Fibroblast of gingiva (primary cell): ENCODE data around the gene C10orf62.

Experiments used
- DNase-seq: peaks from one replicate; pipeline ENCODE4 v3.0.0-alpha.2; 2011; ENCODE audit warnings: low read depth

C10orf62 gene

DNA sequence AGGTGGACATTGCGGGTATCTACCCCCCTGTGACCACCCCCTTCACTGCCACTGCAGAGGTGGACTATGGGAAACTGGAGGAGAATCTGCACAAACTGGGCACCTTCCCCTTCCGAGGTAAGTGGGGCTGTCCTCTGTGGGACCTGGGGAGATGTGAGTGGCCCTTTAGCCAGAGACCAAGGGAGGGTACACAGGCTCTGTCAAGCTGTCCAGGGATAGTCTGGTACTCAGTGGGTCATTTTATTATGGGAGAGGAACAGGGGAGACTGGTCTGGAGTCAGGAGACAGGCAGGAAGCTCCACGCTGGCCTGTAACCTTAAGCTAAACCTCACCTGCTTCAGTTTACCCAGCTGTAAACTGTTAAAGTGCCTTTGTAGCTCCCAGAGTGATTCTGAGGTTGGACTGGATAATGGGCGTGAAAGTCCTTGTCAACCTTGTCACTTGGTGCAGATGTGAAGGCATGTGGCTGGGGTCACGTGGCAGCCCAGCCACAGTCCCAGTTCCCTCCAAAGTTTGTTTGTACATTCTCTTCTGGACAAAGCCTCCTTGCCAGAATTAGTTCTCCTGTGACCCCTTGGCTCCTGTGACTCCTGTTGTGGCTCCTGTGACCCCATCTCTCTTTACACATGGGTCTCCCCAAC lies 4.6 kb upstream of the C10orf62 start:
- no peak for DNase-seq

- no peak for DNase-seq
Measured at GRCh38 chr10:97585439-97585811, 4.1 kb upstream of the C10orf62 start.

GRCh38 chr10:97587183-97587582 lies 2.3 kb upstream of the C10orf62 start:
- DNase-seq = no peak

- no peak for DNase-seq
Measured at GRCh38 chr10:97590082-97590747, 694 bp downstream of the C10orf62 start.

DNA sequence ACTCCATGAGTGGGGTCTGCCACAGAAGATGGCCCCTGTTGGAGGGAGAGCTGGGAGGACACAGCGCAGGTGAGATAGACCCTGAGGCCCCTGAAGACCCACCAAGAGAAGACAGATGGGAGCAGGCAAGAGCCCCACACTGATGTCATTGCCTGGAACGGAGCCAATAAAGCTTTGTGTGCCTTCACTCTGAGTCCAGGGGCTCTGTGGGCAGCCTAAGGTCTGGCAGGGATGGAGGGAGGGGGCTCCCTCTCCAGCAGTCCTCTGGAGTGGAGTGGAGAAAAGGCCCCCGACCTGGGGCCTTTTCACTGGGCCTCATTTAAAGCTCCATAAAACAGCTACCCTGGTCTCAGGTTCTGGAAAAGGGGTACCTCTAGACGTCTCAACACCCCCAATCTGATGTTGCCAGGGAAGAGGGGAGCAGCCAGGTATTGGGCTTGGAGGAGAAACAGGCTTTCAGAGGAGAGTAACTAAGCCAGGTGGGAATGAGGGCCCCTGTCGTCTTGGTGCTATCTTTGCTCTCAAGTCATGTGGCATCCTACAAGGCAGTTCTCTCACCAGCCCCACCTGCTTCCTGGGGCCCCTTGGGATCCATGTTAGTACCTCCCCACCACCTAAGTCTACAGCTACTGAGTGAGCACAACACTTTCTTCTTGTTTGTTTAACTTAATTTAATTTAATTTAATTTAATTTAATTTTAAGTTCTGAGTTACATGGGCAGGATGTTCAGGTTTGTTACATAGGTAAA lies 1.4 kb downstream of the C10orf62 start:
- no peak for DNase-seq

DNA sequence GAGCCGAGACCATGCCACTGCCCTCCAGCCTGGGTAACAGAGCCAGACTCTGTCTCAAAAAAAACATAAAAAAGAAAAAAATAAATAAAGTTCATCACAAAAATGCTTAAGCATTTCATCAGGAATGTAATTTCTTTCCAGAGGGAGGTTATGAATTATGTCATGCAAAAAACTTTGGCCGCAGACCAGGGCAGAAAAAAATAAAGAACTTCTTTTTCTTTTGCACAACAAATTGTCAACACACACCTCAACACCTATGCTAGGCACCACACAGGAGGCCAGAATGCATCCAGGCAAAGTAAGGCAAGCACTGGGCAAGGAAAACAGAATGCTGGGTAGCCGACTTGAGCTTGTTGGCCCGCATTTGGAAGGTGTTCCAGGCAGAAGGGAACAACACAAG lies 3.9 kb downstream of the C10orf62 start:
- peak; percentile 46 for DNase-seq

DNA sequence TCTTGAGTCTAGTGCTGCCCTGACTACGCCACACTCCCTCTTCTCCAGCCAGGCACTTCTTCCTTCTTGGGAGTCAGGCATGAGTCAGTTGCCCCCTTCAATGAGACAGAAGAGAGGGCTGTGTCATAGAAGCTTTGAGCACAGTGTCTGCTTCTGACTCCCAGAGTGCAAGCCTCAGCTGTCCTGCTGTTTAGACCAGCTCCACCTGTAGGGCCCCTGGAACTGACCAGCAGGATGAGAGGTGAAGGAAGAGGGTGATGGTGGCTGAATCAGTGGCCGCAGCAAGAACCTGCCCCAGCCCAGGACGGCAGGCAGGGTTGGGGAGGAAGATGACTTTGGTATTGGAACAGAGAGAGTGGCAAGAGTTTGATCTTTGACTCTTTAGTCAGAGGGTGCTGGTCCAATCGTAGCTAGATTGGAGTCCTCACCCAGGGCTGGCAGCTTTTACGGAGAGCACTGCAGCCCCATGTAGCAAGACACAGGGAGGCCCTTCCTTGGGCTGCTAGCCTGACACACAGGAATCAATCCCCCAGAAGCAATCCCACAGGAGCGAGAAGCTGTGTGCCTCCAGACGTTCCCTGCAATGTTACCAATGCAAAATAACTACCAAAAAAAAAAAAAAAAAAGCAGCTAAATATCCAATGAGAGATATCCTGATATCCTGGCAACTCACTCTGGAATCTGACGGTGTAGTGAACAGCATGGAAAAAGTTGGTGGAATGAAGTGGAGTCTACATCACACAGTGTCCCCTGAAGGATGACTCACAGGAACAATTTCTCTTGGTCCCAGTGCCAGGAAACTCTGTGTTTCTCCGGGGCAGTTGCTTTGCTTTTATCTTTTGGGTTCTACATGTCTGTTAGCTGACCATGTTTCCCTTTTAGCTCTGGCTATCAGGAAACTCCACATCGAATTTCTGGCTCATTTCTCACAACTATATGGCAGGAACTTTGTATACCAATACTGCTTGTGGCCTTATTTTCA lies 6.9 kb downstream of the C10orf62 start:
- peak; percentile 82 for DNase-seq

GRCh38 chr10:97597778-97598177 lies 8.3 kb downstream of the C10orf62 start:
- no peak for DNase-seq

DNA sequence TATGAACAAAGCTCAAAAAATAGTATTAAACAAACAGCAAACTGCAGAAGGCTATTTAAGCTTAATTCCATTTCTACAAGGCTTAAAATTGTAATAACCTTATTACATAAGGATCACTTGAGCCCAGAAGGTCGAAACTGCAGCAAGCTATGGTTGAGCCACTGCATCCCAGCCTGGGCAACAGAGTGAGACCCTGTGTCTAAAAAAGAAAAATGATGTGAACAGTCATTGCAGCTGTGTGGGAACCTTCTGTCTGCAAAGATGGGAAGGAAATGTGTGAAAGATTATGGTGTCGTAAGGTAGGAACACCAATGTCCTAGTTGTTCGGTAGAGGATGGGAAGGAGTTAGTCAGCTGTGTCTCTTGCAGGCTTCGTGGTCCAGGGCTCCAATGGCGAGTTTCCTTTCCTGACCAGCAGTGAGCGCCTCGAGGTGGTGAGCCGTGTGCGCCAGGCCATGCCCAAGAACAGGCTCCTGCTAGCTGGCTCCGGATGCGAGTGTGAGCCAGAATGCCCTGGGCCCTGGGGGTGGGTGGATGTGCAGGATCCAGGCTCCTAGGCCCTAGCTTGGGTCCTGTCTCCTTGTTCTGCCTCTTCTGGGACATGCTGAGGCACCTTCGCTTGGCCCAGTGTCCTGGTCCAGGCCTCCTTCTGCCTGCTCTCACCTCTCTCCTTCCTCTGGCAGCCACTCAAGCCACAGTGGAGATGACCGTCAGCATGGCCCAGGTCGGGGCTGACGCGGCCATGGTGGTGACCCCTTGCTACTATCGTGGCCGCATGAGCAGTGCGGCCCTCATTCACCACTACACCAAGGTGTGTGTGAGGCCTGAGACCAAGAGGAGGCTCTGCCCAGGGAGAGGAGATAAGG lies 9.1 kb downstream of the C10orf62 start:
- no peak for DNase-seq

- no peak for DNase-seq
Measured at GRCh38 chr10:97599272-97599619, 9.7 kb downstream of the C10orf62 start.

GRCh38 chr10:97600616-97601015 lies 11.1 kb downstream of the C10orf62 start:
- no peak for DNase-seq

- no peak for DNase-seq
Measured at GRCh38 chr10:97601268-97602215, 12.0 kb downstream of the C10orf62 start.

DNA sequence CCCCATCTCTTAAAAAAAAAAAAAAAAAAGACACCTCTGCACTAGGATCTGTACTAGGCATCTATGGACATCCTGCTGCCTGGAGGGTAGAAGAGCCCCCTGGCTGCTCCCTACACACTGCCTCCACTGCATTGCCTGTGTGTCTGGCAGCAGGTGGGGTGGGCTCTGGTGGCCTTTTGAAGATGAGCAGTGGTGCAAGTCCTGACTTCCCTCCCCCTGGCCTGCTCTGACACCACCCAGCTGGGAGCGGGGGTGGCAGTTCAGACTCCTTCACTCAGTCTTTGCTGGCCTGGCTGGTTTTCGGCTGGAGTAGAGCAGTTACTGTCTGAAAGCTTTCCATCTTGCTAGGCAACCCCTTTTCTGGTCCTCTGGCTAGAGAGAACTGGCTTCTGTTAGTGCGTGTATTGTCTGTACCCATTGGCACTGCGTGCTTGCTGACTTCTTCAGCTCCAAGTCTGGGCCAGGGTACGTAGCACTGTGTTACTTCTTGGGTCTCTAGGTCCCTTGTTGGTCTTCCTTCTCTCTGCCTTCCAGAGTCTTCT lies 17.6 kb downstream of the C10orf62 start:
- no peak for DNase-seq

DNA sequence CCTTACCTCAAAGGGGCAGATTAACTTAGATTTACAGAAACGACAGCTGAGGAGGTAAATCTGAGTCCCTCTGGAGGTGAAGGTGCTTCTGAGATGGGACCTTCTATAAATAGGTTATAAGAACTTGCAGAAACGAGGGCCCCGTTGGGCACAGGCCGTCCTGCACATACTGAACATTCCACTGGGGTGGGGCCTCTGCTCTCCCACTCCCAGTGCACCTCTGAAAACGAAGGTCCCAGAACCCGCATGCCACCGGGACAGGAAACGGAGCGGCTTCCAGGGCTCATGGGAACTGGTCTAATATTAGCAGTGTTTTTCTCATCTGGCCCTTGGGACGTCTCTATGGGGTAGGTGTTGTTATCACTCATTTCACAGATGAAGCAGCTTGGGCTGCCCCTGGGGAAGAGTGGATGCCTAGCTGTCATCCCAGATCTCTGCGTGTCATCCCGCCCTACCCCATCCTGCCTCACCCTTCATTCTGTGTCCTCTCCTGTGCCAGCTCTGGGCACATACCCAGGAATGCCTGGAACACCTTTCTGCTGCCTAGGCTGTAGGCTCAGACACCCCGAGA lies 19.6 kb downstream of the C10orf62 start:
- no peak for DNase-seq

GRCh38 chr10:97611473-97611872 lies 22.0 kb downstream of the C10orf62 start:
- DNase-seq = no peak

DNA sequence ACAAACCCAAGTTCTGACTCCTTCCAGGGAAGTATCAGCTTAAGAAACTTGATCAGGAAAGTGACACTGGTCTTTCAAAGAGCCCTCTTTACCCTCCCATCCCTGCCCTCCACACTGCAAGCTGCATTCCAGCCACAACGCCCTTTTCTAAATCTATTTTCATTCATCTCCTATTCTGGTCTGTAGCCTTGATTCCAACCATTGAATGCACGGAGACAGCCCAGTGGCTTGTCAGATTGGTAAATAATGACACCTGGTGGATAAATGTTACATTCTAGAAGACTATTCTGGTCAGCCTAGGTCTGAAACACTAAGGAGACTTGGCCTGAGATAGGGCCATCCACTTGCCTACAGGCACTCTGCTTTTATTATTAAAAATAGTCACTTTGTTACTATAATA lies 22.9 kb downstream of the C10orf62 start:
- DNase-seq = peak; percentile 43

DNA sequence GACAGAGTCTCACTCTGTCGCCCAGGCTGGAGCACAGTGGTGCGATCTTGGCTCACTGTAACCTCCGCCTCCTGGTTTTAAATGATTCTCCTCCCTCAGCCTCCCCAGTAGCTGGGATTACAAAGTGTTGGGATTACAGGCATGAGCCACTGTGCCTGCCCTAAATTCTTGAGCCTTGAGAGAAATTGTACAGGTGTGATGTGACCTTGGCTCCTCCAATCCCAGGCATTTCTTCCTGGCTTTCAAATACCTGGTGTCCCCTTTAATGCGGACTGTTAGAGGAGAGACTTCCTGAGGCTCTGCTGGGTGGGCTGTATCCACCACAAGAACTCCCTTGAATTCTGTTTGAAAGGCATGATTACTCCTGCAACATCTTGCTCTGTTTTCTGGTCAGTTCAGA lies 28.8 kb downstream of the C10orf62 start:
- no peak for DNase-seq

DNA sequence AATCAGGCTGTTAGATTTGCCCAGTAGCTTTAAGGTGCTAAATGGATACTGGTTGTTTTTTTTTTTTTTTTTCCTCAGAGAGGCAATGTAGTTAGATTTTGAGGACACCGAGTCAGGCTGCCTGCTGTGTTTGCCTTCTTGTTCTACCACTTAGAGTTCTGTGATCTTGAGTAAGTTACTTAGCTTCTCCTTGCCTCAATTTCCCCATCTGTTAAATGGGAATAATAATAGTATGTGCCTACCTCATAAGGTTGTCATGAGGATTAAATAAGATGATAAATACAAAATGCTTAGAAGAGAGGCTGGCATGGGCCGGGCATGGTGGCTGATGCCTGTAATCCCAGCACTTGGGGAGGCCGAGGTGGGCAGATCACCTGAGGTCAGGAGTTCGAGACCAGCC lies 29.2 kb downstream of the C10orf62 start:
- no peak for DNase-seq

GRCh38 chr10:97623277-97623676 lies 33.8 kb downstream of the C10orf62 start:
- DNase-seq = no peak
